NCI-H187 treated with DMSO at 0.1 percent for 48 hours (cell line): Measurements from ENCODE around the gene GUK1.

ENCODE experiments used
- DNase-seq: peaks from one replicate; lab custom pipeline; 2025; lab: John Stamatoyannopoulos, UW

The GUK1 gene

GRCh38 chr1:228139931-228140723 lies at the start of gene GUK1:
TSS of gene GUK1 (plus strand) at chr1:228140279. CDS start at chr1:228140303, 24 bp downstream.
- peak; percentile 70 for DNase-seq

- no peak for DNase-seq
Measured at GRCh38 chr1:228090613-228091081, 49.4 kb upstream of the GUK1 start.

GRCh38 chr1:228091084-228091483 lies 49.0 kb upstream of the GUK1 start:
- DNase-seq, result no peak

- DNase-seq, result no peak
Measured at GRCh38 chr1:228092342-228093049, 47.6 kb upstream of the GUK1 start.

GRCh38 chr1:228093050-228093906 lies 46.8 kb upstream of the GUK1 start:
- DNase-seq, result no peak

- DNase-seq, result no peak
Measured at GRCh38 chr1:228094432-228095016, 45.6 kb upstream of the GUK1 start.

GRCh38 chr1:228095161-228095560 lies 44.9 kb upstream of the GUK1 start:
- DNase-seq, result no peak

- no peak for DNase-seq
Measured at GRCh38 chr1:228095938-228096337, 44.1 kb upstream of the GUK1 start.

GRCh38 chr1:228096416-228097332 lies 43.4 kb upstream of the GUK1 start:
- DNase-seq, result no peak

GRCh38 chr1:228097333-228098081 lies 42.6 kb upstream of the GUK1 start:
- DNase-seq, result no peak

GRCh38 chr1:228098323-228098931 lies 41.7 kb upstream of the GUK1 start:
- DNase-seq, result no peak

- DNase-seq, result no peak
Measured at GRCh38 chr1:228099331-228099732, 40.7 kb upstream of the GUK1 start.

- DNase-seq, result no peak
Measured at GRCh38 chr1:228100822-228101613, 39.1 kb upstream of the GUK1 start.

GRCh38 chr1:228101614-228101993 lies 38.5 kb upstream of the GUK1 start:
- DNase-seq, result no peak

GRCh38 chr1:228101994-228102790 lies 37.9 kb upstream of the GUK1 start:
- no peak for DNase-seq

- DNase-seq, result peak; percentile 8
Measured at GRCh38 chr1:228102791-228103620, 37.1 kb upstream of the GUK1 start, which contains the start of gene C1orf35. TSS of gene C1orf35 (minus strand) at chr1:228103325. CDS start at chr1:228103227, 98 bp downstream.
